SK-N-SH treated with all-trans-retinoic acid at 6 μM for 48 hours (cell line): Measurements from ENCODE around the gene KIF21B.

ENCODE experiments used
- ARNTL ChIP-seq: fragments of 450-650 bp; formaldehyde crosslinking; IDR thresholded peaks from 2 replicates; pipeline ENCODE4 v1.5.0; 2020; ENCODE audit warnings: low read depth, mild to moderate bottlenecking, moderate library complexity, borderline replicate concordance
- CSDC2 ChIP-seq: fragments of 250-450 bp; sonication (Bioruptor Pico); IDR thresholded peaks from 2 replicates; pipeline ENCODE4 v1.5.0; 2020; ENCODE audit warnings: mild to moderate bottlenecking, moderate library complexity
- RARB ChIP-seq: fragments of 250-450 bp; sonication (Bioruptor Pico); IDR thresholded peaks from 2 replicates; pipeline ENCODE4 v1.8.0; 2021; ENCODE audit warnings: mild to moderate bottlenecking, moderate library complexity
- ZC3H10 ChIP-seq: fragments of 250-450 bp; sonication (Bioruptor Pico); IDR thresholded peaks from 2 replicates; pipeline ENCODE4 v1.5.1; 2021; ENCODE audit warnings: mild to moderate bottlenecking, moderate library complexity
- ZFP30 ChIP-seq: fragments of 450-650 bp; formaldehyde crosslinking; IDR thresholded peaks from 2 replicates; pipeline ENCODE4 v1.5.0; 2022; ENCODE audit warnings: mild to moderate bottlenecking, moderate library complexity
- ZNF8 ChIP-seq: fragments of 450-650 bp; formaldehyde crosslinking; IDR thresholded peaks from 2 replicates; pipeline ENCODE4 v1.5.0; 2020; ENCODE audit warnings: mild to moderate bottlenecking, moderate library complexity
- TF ChIP-seq, protein P1 (sequence below): fragments of 250-450 bp; sonication (Bioruptor Pico); IDR thresholded peaks from 2 replicates; pipeline ENCODE4 v1.8.0; 2020; ENCODE audit warnings: mild to moderate bottlenecking, moderate library complexity, borderline replicate concordance
- TF ChIP-seq, protein P2 (sequence below): fragments of 250-450 bp; sonication (Bioruptor Pico); IDR thresholded peaks from 2 replicates; pipeline ENCODE4 v1.5.1; 2020; ENCODE audit warnings: low read depth, mild to moderate bottlenecking, moderate library complexity

DNA sequence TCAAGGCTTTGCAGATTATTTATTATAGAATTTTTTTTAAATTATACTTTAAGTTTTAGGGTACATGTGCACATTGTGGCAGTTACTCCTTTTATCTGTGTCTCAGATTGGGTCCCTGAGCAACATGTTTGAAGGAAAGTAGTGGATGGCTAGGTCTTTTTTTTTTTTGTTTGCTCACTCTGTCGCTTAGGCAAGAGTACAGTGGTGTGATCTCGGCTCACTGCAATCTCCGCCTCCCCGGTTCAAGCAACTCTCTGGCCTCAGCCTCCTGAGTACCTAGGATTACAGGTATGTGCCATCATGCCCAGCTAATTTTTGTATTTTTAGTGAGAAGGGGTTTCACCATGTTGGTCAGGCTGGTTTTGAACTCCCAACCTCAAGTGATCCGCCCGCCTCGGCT lies 39.6 kb upstream of the KIF21B start:
- TF ChIP-seq ARNTL = no peak
- TF ChIP-seq, protein P1, sequence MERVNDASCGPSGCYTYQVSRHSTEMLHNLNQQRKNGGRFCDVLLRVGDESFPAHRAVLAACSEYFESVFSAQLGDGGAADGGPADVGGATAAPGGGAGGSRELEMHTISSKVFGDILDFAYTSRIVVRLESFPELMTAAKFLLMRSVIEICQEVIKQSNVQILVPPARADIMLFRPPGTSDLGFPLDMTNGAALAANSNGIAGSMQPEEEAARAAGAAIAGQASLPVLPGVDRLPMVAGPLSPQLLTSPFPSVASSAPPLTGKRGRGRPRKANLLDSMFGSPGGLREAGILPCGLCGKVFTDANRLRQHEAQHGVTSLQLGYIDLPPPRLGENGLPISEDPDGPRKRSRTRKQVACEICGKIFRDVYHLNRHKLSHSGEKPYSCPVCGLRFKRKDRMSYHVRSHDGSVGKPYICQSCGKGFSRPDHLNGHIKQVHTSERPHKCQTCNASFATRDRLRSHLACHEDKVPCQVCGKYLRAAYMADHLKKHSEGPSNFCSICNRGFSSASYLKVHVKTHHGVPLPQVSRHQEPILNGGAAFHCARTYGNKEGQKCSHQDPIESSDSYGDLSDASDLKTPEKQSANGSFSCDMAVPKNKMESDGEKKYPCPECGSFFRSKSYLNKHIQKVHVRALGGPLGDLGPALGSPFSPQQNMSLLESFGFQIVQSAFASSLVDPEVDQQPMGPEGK (CRISPR knock-in tag) = no peak
- TF ChIP-seq CSDC2 (CRISPR knock-in tag) = no peak
- TF ChIP-seq RARB = no peak
- no peak for TF ChIP-seq ZFP30 (CRISPR knock-in tag)
- TF ChIP-seq, protein P2, sequence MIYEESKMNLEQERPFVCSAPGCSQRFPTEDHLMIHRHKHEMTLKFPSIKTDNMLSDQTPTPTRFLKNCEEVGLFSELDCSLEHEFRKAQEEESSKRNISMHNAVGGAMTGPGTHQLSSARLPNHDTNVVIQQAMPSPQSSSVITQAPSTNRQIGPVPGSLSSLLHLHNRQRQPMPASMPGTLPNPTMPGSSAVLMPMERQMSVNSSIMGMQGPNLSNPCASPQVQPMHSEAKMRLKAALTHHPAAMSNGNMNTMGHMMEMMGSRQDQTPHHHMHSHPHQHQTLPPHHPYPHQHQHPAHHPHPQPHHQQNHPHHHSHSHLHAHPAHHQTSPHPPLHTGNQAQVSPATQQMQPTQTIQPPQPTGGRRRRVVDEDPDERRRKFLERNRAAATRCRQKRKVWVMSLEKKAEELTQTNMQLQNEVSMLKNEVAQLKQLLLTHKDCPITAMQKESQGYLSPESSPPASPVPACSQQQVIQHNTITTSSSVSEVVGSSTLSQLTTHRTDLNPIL = no peak
- TF ChIP-seq ZNF8 = no peak
- TF ChIP-seq ZC3H10 (CRISPR knock-in tag) = no peak
